Esophagus squamous epithelium (tissue), 4 donors: Measurements from ENCODE around the gene ARHGEF12.

Experiments used
- POLR2A ChIP-seq, 4 donors: fragments of 450-650 bp; IDR thresholded peaks; one replicate each; pipeline ENCODE4 v1.6.1; 2017; ENCODE audit warnings: antibody characterized with exemption in 4 of 4, mild to moderate bottlenecking in 4 of 4, moderate library complexity in 3 of 4
- TF ChIP-seq, protein P1 (sequence below), 6 experiments: fragments of 450-650 bp in 4 of 6; fragments of 200-600 bp in 2 of 6; sonication (generic) in 2 of 6; IDR thresholded peaks; one replicate each; pipeline ENCODE4 v1.5.1; 2016 to 2019; ENCODE audit warnings: antibody characterized with exemption in 6 of 6, mild to moderate bottlenecking in 4 of 6, moderate library complexity in 4 of 6

DNA sequence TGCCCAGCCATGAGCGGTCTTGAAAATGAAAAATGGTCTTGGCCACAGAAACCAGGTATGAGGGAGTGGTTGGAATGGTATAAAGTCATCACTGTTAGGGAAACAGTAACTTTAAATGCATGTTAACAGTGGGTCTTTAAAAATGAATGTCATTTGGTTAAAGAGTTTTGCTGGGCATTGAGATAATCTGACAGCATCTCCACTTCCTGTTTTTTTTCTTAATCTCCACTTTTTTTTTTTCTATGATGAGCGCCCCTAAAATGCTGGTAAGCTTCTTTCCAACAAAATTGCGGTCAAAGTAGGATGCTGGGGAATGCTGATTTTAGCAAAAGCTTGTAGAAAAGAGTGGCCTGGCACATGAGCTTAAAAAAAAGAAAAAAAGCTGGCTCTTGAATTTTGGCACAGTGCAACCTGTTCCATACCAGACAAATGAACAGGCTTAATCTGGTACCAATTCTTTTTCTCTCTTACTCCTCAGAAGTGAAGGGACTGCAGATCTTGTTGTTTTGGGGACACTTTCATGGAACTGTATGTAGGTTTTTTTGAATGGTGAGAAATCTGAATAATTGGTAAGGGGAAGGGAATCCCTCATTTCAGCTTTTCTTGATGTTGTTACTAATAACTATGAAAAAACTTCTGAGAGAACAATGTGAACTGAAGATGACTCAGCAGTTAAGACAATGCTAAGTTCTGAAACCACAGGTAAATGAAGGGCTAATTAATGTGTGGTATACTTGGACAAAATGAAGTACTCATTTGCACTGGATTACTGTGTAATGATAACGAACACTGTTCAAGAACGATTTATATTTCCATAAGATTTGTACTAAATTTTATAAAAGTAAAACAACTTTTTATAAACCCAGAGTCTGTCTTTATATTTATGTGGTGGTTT, 3.1 kb upstream of the ARHGEF12 start:
- TF ChIP-seq POLR2A (IDR thresholded peaks at IDR 0.05), result no peak
- TF ChIP-seq, protein P1, sequence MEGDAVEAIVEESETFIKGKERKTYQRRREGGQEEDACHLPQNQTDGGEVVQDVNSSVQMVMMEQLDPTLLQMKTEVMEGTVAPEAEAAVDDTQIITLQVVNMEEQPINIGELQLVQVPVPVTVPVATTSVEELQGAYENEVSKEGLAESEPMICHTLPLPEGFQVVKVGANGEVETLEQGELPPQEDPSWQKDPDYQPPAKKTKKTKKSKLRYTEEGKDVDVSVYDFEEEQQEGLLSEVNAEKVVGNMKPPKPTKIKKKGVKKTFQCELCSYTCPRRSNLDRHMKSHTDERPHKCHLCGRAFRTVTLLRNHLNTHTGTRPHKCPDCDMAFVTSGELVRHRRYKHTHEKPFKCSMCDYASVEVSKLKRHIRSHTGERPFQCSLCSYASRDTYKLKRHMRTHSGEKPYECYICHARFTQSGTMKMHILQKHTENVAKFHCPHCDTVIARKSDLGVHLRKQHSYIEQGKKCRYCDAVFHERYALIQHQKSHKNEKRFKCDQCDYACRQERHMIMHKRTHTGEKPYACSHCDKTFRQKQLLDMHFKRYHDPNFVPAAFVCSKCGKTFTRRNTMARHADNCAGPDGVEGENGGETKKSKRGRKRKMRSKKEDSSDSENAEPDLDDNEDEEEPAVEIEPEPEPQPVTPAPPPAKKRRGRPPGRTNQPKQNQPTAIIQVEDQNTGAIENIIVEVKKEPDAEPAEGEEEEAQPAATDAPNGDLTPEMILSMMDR (IDR thresholded peaks at IDR 0.05), result no peak
